HG02870 (cell line): ENCODE results near the gene FNIP1.
"Not testable (repeated sequence)": the region's sequence is repeated elsewhere in the genome, so short reads cannot be mapped to it uniquely, and the experiment has no call there.

ENCODE experiments used
- ATAC-seq: cut with Tn5 transposase; IDR thresholded peaks from one replicate; pipeline ENCODE4 v1.9.1; 2021; ENCODE audit warnings: mild to moderate bottlenecking, moderate library complexity; ENCODE audit not compliant: unreplicated experiment

The FNIP1 gene

DNA sequence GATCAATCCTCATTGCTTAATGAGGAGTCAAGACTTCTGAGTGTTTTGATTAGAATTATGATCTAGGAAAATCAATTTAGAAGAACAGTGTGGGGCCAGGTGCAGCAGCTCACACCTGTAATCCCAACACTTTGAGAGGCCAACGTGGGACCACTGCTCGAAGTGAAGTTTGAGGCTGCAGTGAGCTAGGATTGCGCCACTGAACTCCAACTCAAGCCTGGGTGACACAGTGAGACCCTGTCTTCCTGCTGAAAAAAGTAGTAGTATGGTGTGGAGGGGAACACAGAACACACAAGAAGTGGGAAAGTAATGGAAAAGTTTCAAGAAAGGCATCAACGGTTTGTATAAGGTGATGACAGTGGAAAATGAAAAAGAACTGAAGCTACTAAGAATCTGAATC, 9.1 kb downstream of the FNIP1 start:
- ATAC-seq, result no peak

DNA sequence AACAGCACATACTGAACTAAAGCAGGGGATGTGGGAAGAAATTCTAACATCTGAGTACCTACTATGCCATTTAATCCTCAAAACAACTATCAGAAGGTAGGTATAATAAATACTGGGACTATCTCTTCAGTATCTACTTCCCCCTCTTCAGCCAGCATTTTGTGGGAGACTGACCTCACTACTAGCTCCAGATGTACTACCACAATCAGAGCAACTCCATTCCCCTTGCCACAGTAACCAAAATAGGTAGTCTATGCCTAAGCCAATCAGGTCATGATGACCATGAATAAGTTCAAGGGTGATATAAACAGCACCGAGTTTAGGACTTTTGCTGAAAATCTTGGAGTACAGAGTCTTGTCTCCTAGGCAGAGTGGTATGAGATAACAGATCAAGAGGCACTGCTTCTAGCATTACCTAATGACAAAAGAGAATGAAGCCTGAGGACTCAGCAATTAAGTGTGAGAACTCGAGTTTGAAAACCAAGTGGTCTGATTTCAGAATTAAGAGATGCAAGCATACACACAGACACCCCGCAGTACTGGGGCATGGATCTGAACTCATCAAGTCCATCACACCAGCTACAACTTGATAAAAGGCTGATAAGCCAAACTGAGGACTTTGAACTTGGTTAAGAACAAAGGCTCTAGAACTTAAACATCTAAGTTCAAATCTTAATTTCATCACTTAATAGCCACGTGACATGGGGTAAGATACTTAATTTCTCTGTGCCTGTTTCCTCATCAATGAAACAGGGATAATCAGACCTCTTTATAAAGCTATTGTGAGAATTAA, 9.7 kb downstream of the FNIP1 start:
- no peak for ATAC-seq

DNA sequence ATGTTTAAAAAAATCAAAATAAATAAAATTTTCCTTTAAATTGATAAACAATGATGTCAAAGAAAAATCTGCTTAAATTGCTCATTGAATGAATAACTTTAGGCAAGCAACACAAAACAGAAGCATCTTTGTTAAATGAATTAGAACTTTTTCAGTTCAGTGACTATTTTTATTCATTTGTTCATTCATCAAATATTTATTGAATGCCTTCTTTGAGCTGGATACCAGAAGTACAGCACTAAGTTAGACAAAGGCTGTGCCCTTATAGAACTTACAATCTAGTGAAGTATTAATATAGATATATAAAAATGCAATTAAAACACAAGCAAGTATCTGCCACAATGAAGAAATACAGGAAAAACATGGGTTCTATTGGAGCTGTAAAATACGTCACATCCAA, 10.8 kb downstream of the FNIP1 start:
- no peak for ATAC-seq

- ATAC-seq, result no peak
Measured at GRCh38 chr5:131783874-131784273, 12.9 kb downstream of the FNIP1 start.

DNA sequence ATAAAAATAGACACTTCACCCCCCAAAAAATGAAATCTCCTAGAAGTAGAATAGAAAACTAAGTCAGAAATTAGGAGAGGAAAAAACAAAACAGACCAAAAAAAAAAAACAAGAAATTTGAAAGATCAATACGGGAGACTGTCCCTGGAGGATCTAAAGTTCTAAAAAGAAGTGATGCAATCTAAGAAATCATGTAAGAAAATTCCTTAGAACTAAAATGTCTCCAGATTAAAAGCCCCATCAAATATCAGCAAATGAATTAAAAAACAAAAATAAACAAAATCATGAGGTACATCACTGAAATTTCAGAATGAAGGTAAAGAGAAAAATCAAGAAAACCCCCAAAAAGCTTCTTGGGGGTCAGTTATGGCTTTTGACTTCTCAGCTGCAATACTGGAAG, 13.5 kb downstream of the FNIP1 start:
- ATAC-seq, result no peak

DNA sequence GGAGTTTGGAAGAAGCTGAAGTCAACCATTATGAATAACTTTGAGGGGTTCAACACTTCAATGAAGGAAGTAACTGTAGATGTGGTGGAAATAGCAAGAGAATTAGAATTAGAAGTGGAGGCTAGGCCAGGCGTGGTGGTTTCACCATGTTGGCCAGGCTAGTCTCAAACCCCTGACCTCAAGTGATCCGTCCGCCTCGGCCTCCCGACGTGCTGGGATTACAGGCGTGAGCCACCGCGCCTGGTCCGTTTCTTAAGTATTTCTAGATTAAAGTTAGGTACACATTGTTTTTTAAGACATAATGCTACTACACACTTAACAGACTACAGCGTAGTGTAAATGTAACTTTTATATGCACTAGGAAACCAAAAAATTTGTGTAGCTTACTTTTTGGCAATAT, 14.1 kb downstream of the FNIP1 start:
- no peak for ATAC-seq

DNA sequence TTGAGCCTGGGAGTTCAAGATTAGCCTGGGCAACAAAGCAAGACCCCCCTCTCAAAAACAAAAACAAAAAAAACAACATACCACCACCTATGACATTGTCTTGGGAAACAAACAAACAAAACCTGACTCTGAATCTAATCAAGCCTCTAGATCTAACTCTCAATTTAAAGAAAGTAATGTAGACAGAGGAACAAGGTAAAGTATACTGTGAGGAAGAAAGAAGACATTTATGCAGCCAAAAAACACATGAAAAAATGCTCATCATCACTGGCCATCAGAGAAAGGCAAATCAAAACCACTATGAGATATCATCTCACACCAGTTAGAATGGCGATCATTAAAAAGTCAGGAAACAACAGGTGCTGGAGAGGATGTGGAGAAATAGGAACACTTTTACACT, 18.7 kb downstream of the FNIP1 start:
- not testable (repeated sequence) for ATAC-seq

- no peak for ATAC-seq
Measured at GRCh38 chr5:131776450-131776849, 20.4 kb downstream of the FNIP1 start.

GRCh38 chr5:131774652-131775367, 22.0 kb downstream of the FNIP1 start:
- ATAC-seq, result no peak

- ATAC-seq, result no peak
Measured at GRCh38 chr5:131773805-131774204, 23.0 kb downstream of the FNIP1 start.

- ATAC-seq, result no peak
Measured at GRCh38 chr5:131771692-131772091, 25.1 kb downstream of the FNIP1 start.

DNA sequence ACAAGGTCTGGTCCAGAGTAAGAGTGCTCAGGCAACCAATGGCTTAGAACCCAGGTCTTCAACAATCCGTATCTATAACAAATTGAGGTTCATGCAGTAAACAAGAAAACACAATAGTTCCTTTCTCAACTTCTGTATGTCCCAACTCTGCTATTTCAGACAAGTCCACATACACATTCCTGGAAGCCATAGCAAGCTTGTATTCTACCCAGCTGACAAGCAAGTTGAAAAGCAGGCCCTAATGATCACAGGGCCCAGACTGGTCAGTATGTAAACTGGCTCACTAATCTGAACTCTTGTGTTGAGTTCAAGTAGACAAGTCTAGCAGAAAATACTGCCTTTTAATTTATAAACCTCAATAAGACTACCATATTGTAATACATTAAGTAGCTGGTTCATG, 26.9 kb downstream of the FNIP1 start:
- ATAC-seq, result no peak

GRCh38 chr5:131769336-131769735, 27.5 kb downstream of the FNIP1 start:
- ATAC-seq, result no peak

GRCh38 chr5:131767891-131768290, 28.9 kb downstream of the FNIP1 start:
- no peak for ATAC-seq

GRCh38 chr5:131766689-131767088, 30.1 kb downstream of the FNIP1 start:
- ATAC-seq, result no peak

GRCh38 chr5:131765261-131765660, 31.6 kb downstream of the FNIP1 start:
- no peak for ATAC-seq

- ATAC-seq, result no peak
Measured at GRCh38 chr5:131763968-131764367, 32.8 kb downstream of the FNIP1 start.

GRCh38 chr5:131760793-131761192, 36.0 kb downstream of the FNIP1 start:
- no peak for ATAC-seq

DNA sequence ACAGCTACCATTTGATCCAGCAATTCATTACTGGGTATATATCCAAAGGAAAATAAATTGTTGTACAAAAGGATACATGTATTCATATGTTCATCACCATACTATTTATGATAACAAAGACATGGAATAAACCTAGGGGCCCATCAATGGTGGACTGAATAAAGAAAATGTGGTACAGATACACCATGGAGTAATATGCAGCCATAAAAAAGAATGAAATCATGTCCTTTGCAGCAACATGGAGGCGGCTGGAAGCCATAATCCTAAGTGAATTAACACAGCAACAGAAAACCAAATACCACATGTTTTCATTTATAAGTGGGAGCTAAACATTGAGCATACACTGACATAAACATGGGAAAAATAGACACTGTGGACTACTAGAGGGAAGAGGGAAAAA, 37.1 kb downstream of the FNIP1 start:
- ATAC-seq, result no peak

DNA sequence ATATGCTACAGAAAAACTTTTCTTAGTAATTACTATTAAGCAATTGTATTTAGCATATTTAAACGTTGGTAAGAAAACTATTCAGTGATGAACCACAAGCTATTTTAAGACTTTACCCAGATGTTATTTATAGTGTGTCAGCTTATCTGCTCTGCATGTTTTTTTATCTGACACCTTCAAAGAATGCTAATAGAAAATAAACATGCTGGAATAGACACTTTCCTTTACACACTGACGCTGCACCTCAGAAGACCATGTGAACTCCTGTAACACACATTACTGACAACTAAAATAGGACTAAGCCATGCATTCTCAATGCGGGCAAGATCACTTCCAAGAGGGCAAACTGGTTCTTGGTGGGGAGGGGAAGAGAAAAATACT, 38.3 kb downstream of the FNIP1 start:
- peak; percentile 27 for ATAC-seq

DNA sequence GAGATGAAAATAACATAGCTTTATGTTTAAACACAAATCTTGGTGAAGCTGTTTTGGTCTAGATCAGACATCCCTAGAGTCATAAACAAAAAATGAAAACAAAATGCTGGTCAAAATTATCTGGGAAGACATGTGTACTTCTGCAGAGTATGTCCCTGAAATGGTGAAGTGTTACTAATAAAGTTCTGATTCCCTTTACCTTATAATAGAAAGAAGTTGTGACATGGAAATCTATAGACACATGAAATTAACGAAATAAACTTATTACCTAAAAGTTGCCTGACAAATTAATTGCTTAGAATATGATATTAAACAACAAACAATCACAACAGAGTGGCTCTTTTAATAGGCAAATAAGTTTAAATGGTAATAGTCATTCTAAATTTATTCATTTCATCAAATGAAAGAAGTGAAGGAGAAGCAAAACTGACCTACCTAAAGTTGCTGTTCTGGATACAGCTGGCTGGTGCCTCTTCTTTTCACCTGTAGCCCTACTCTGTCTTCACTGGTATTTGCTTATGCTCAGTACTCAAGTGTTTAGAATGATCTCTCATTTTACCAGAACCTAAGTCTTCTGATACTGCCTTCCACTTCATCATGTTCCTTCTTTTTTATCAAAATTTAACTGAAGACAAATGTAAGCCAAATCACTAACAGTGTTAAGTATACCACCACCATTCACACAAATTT, 38.8 kb downstream of the FNIP1 start:
- ATAC-seq, result peak; percentile 69

DNA sequence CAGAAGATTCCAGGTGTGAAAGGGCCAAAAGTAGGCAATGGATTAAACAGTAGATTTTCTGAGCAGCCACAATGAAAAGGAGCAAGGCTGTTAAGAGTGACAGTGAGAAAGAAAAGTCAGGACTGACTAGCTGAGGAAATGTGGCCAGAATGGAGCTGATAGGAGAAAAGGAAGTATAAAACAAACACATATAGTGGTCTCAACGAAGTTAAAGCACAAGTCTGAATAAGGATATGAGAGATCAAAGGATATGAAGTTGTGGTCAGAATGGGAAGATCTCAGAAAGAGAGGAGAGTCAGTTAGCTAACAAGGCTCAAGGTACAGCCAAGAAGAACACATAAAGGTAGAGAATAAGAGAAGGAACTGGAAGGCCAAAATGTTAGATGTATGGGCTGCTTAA, 39.9 kb downstream of the FNIP1 start:
- no peak for ATAC-seq
